NOMO-1 treated with dmso at 0.1 percent for 144 hours (cell line): ENCODE measurements around the gene FBXO30.

Source experiments
- DNase-seq: peaks from one replicate; lab custom pipeline; 2025; ENCODE audit not compliant: unreplicated experiment; lab: John Stamatoyannopoulos, UW

The FBXO30 gene

DNA sequence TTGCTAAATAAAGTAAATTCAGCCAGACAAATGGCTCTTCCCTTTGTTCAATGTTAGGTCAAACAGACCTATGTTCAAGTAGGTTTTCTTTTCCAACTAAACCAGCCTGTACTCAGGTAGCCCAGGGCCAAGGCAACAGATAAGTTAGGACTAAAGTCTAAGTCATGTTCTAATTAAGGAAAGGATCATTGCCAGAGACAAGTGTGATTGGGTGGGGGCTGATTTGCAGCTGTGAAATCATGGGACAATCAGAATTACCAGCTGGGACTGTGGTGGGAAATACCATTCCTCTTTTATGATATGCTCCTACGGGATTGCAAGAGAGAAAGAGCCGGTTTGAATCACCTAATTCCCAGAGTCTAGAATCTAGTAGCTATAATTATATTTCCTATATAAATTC lies 4.2 kb upstream of the FBXO30 start:
- no peak for DNase-seq

DNA sequence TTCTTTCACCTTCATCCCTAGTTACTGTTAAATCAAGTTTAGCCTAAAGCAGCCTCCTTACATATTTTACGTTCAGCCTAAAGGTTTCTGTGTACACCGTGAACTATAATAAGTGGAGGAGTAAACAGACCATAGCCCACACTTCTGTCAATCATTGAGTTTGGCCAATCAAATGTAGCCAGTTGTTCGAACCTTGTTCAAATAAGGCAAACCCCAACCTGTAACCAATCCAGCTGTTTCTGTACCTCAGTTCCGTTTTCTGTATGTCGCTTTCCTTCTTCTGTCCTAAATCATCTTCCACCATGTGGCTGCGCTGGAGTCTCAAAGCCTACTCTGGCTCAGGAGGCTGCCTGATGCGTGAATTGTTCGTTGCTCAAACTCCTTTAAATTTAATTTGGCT lies 1.8 kb upstream of the FBXO30 start:
- DNase-seq = no peak

DNA sequence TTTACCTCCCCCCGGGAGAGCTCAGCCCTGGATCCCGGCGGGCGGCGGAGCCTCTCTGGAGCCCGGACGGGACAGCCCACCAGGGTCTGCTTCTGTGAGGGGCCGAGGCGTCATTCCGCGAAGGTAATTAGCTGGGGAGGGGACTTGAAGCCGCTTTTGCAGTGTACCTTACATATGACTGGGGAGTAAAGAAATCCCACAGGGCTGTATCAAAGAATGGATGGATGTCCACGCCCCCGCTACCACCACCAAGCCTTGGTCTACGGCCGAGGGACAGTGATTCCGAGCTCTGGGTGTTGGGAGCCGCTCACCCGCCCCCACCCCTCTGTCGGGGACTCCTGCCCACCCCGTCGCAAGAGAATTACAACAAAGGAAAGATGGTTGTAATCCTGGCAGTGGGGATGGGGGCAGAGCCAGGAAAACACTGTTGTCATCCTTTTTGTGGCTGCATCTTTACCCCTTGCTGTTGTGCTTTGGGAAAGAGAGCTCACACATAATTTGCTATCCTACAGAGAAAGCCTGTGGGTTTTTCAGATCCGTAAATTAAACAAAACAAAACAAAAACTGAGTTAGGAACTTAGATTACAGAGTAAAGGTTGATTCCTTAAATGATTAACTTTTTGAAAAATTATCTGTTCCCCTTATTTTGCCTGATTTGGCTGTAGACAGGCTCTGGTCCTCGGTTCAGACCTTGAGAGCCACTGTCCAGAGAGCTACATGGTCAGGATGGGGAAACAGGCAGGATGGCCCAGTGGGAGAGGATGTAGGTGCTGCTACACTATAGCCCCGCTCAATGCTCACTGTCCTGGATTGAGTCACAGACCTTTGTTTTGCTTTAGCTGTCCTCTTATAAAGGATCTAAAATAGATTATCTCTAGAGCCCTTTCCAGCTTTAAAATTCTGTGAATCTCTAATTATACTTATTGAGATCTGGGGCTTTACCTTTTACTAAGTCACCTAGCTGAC lies 997 bp upstream of the FBXO30 start:
- DNase-seq = no peak

DNA sequence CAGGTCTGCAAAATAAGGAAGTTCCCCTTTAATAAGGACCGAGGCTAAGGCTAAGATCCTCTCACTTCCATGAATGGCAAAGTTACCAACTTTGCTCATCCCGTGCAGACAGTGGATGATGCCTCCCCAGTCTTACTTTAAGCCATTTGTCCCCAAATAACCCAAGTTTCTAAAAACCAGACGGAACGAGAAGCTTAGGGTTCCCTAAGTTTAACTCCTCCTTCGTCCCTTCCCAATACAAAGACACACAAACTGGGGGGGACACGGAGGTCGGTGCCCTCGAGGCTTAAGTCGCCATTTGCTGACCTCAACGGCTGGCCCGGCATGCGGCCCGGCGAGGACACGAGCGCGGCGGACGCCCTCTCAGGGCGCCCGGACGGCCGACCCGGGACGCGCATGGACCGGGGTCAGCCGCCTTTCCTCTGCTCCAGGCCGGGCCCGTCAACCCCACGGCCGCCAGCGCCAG lies 527 bp downstream of the FBXO30 start:
- DNase-seq = peak; percentile 44

DNA sequence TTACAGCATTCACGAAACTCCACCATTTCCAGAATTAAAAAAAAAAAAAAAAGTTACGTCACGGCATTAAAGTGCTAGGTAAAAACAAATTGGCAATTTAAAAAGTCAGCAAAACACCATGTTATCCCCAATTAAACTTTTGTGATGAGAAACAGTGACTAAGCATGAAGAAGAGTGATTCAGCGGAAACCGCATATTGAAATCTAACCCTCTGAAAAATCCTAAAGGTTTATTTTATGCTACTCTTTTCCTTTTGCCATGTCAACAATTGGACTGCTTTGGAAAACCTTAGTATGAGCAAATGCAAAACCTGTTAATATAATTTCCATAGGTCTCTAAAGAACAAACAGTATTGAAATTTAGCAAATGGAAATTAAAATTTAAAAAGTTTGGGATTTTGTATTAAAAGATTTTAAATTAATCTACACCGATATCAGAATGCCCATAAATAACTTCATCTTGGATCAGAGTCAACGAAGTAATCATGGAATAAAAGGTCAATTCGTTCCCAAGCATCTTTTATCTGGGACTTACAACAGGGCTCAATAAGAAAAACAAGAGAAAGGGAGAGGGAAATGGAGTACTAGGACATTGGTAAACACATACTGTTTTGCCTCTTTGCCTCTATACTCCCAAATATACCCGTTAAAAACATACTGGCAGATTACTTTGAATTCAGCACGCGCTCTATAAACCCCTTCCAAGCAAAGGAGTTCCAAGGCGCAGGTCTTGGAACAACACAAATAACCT lies 1.1 kb downstream of the FBXO30 start:
- peak; percentile 28 for DNase-seq

DNA sequence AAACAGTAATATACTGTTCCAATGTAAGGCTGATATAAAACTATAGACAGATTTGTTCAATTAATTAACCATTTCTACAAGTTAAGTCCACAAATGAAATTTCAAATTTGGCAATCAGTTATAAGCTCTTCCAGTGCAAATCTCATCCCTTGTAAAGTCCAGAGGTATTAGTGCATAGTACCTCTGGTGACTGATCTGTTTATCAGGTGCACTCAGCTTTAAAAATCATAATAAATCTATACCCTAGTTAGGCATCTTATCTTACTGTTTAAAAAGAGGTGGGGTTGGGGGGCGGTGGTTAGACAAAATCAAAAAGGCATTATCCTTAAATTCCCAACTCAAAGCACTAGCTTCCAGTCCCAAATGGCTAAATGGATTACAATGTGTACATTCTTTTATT lies 2.9 kb downstream of the FBXO30 start:
- no peak for DNase-seq

DNA sequence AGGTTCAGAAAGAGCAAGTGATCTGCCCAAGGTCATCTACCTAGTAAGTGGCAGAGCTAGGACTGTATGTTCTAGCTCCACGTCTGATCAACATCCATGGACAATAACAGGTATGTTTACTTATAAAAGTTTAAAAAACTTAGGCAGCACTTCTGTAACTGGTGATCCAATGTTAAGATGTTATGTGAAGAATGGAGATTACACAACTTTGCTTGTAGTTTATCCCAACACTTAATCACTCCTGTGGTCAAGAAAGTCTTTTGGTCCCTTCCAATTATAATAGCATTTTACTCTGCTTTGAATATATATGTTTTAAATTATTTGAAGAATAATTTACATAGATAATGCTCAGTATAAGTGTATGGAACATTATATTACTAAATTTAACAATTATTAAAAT lies 4.8 kb downstream of the FBXO30 start:
- no peak for DNase-seq

DNA sequence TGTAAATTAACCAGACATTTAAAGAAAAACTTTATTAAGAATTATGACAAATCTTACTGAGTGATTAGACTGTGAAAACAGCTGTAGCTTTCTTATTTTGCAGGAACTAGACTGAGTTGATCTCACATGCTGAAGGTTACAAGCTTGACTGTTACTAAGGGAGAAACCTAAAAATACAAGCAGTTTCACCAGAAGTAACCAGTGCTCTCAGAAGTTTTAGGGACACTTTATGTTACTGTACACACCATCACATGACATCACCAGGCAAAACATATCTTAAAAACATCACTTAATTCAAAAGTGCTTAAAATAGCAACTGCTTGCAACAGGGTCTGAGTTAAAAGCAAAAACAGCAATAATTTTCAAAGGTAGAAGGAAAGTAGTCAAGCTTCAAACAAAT lies 5.4 kb downstream of the FBXO30 start:
- DNase-seq = no peak

DNA sequence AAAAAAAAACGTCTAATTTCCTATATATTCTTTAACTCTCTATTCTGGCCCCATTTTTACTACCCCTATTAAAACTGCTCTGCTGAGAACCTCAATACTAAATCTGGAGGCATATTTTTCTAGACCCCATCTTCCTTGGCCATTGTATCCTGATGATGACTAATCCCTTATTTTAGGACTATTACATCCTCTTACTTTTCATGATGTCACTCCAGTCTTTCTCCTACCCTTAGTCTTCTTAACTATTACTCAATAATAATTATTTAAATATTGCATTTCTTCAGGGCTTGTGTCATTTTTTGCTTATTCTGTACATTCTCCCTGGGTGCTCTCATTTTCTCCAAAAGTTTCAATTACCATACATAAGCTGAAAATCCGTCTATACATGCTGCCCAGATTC lies 6.4 kb downstream of the FBXO30 start:
- no peak for DNase-seq

DNA sequence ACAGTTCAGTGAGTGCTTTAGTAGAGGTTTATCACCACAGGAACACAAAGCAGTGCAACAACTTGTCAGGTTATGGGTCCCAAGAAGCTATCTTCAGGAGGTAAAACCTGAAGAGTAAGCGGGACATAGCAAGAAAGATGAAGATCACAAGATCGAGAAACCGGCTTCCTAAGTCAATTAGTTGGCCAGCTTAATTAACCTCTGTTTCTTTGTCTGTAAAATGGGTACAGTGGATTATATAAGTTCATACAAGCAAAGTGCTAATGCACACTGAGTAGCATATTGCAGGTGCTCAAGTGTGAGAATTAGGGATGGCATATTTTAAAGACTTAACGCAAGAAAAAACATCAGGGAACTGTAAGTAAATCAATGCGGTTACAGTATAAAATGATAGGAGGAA lies 12.5 kb downstream of the FBXO30 start:
- no peak for DNase-seq

DNA sequence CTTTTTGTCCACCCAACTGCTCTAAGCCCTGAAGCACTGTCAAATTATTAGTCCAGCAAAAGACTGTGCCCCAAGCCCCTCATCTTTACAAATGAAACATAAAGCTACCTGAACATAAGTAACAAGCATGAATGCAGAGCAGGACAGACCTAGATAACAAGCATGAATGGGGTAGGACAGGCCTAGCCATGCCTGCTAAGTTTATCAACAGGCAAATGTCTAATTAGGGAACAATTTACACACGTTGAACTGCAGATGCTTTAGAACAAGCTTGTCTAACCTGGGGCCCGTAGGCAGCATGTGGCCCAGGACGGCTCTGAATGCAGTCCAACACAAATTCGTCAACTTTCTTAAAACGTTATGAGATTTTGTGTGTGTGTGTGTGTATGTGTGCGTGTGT lies 13.6 kb downstream of the FBXO30 start:
- no peak for DNase-seq

DNA sequence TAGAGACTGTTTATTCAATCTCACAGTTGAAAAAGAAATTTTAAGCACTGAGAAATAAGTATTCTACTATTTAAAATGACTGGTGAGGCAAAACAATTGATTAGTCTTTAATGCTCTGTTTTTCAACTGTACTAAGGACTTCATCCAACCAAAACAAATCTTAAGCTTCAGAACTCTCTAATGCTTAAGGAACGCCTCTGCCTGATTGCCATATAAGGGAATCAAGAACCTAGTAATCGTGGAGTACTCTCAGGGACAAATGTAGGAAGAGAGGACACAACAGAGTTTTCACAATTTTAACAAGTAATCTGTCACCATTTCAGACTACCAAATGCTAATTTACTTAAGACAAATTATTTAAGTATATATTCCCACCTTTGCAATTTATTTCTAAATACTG lies 16.1 kb downstream of the FBXO30 start:
- no peak for DNase-seq

DNA sequence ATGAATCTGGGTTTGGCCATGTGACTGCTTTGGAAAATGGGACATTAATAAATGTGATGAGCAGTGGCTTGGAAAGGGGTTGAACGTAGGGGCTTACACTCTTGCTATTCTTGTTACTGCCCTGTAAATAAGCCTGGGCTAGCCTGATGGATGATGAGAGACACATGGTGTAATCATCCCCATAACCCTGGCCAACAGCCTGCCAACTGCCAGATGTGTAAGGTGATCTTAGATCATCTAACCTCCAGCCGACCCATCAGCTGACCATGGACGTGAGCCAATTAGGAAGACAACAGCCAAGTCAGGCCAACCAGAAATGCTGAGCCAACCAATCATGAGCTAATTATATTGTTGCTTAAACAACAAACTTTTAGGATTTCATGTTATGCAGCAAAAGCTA lies 25.2 kb downstream of the FBXO30 start:
- DNase-seq = no peak

DNA sequence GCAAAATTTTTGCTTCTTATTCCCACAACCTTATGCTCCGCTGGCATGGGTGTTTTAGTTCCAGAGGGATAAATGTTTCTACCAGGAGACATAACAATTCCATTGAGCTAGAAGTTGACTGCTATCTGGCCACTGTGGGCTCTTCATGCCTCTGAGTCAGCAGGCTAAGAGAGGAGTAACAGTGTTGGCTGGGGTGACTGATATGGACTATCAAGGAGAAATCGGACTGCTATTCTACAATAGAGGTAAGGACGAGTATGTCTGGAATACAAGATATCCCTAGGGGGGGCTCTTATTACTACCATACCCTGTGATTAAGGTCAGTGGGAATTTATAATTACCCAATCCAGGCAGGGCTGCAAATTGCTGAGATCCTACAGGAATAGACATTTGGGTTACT lies 26.9 kb downstream of the FBXO30 start:
- DNase-seq = no peak

DNA sequence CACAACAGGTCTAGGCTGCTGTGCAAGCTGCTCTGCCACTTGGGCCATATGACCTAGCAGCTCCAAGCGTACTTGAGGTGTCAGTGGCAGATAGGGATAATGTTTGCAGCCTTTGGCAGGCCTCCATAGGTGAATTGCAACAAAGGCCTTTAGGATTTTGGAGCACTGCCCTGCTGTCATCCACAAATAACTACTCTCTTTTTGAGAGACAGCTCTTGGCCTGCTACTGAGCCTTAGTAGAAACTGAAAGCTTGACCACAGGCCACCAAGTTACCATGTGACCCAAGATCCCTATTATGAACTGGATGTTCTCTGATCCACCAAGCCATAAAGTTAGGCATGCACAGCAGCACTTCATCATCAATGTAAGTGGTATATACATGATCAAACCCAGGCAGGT lies 29.9 kb downstream of the FBXO30 start:
- DNase-seq = no peak

DNA sequence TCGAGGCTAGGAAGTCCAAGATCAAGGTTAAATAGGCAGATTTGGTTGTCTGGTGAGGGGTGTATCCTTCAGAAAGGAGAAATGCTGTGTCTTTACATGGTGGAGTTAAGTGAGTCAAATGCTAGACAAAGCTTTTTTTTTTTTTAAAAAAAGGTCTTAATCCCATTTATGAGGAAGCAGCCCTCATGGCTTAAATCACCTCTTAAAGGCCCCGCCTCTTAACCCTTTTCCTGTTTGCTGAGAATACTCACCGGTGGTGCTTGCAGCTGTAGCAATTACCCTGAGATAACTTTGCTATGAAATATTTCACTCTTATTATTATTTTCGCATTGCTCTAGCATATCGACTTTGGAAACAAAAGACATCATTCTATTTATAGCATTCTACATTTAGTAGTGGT lies 30.8 kb downstream of the FBXO30 start:
- DNase-seq = peak; percentile 36

DNA sequence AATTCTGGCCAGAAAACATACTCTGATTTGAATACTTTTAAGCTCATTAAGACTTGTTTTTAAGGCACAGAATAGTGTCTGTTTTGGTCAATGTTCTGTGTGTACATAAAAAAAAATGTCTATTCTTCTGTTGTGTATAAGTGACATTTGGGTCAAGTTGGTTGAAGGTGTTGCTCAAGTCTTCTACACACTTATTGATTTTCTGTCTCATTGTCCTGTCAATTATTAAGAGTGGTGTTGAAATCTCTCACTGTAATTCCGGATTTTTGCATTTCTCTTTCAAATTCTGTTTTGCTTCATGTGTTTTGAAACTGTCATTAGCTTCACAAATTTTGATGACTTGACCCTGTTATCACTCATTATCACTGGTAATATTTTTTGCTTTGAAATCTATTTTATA lies 41.7 kb downstream of the FBXO30 start:
- DNase-seq = no peak

DNA sequence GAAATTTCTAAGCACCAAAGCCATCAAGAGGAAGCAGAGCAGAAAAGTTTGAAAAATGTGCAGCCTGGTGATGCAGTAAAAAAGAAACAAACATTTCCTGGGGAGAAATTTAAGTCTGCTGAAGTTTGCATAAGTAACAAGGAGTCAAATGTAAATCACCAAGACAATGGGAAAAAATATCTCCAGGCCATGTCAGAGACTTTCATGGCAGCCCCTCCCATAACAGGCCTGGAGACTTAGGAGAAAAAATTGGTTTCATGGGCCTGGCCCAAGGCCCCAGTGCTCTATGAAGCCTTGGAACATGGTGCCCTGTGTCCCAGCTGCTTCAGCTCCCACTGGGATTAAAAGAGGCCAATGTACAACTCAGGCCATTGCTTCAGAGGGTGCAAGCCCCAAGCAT lies 49.1 kb downstream of the FBXO30 start:
- DNase-seq = no peak

DNA sequence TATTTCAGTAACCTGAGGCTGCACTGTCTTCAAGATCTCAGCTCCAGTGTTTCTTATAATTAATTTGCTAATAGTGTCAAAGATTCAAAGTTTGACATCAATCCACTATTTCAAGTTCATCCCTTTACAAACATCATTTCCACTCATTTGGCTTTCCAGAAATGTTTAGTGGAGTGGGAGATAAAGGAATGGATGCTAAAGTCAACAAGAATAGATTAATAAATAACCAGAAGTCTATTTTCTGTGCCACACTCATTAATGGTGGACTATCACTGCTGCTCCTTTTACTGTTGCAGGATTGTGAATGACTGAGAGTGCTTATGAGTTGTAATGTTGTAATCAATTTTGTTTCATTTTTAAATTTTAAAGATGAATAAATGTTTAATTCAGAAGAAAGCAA lies 50.9 kb downstream of the FBXO30 start:
- DNase-seq = no peak

DNA sequence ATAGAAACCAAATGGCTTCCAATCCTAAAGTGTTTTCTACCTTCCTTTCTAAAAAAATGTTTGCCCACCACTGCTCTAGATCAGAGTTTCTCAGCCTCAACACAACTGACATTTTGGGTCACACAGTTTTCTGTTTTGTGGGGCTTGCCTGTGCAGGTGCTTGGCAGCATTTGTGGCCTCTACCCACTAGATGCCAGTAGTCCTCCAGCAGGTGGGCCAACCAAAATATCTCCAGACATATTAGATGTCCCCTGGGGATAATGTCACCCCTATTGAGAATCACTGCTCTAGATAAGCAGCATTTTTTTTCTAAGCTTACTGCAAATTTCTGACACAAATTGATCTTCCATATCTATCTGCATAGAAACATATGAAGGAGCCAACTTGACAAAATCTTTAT lies 53.0 kb downstream of the FBXO30 start:
- DNase-seq = no peak

DNA sequence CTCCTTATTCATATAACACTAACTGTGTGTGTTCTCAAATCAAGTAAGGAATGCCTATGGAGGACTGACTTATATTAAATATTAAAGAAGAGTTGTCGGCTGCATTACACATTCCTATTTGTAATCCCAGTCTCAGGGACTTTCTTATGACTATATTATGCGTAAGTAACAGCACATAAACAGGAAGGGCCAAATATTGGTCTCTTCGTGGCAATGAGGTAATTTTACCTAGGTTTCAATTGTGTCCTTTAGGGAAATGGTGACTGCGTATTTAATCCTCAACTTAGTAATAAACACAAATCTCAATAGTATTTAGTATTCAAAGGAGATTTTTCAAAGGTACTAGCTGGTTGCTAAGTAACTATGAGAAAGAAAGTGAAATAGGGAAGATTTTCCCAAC lies 56.5 kb downstream of the FBXO30 start:
- no peak for DNase-seq

DNA sequence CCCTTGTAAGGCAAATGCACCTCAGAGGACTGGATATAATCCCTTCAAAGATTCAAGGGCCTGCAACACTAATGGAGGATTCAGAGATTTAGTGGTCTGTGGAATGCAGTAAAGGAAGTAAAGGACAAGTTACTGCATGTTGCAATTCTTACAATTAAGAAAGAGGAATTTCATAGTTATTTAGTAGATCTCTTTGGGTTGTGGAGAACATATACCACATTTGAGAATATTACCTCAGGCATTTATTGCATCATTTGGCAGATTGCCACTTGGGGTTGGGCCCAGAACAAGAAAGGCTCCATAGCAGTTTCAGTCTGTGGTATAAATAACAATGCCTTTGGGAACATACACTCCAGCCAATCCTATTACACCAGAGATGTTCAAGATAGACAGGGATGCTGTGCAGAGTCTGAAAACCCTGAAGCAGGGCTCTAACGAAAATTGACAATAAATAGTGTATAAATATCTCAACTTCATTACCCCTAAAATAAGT lies 58.4 kb downstream of the FBXO30 start:
- DNase-seq = peak; percentile 57
